GM23338 (cell line): ENCODE measurements around the gene LRTM2. TPM values are rescaled to one million over a fixed set of nuclear protein-coding genes. Genes with fewer than 3 reads are reported as not detected.

Source experiments
- ATAC-seq: fragments of 200-7000 bp; cut with Tn5 transposase; 3 replicates; pipeline ENCODE4 v1.9.1; 2020
- DNase-seq: peaks from one replicate; pipeline ENCODE4 v3.0.0-alpha.2; 2015; ENCODE audit warnings: low spot score
- H2AFZ ChIP-seq: fragments of 200-600 bp; sonication (generic); 2 replicates; pipeline ENCODE4 v1.8.0; 2016; ENCODE audit warnings: antibody characterized with exemption, mild to moderate bottlenecking, moderate library complexity
- H3F3A ChIP-seq: fragments of 200-600 bp; sonication (generic); replicated peaks from 2 replicates; pipeline ENCODE4 v1.8.0; 2017; ENCODE audit warnings: antibody characterized with exemption, mixed run types, low read depth
- H3K27ac ChIP-seq: fragments of 200-600 bp; sonication (generic); 2 replicates; pipeline ENCODE4 v1.6.1; 2016; ENCODE audit warnings: low read depth
- H3K27me3 ChIP-seq: fragments of 200-600 bp; sonication (generic); 2 replicates; pipeline ENCODE4 v1.8.0; 2016; ENCODE audit warnings: mild to moderate bottlenecking, mixed run types, moderate library complexity; ENCODE audit not compliant: insufficient read depth
- H3K36me3 ChIP-seq: fragments of 200-600 bp; sonication (generic); 2 replicates; pipeline ENCODE4 v1.8.0; 2016; ENCODE audit warnings: mild to moderate bottlenecking; ENCODE audit not compliant: insufficient read depth
- H3K4me1 ChIP-seq: fragments of 200-600 bp; sonication (generic); 2 replicates; pipeline ENCODE4 v1.8.0; 2016; ENCODE audit warnings: mild to moderate bottlenecking, moderate library complexity; ENCODE audit not compliant: insufficient read depth
- H3K4me2 ChIP-seq: fragments of 200-600 bp; sonication (generic); 2 replicates; pipeline ENCODE4 v1.7.1; 2017; ENCODE audit warnings: mixed run types
- H3K4me3 ChIP-seq: fragments of 200-600 bp; sonication (generic); 2 replicates; pipeline ENCODE4 v1.6.1; 2016; ENCODE audit warnings: mixed run types
- H3K79me2 ChIP-seq: fragments of 200-600 bp; sonication (generic); replicated peaks from 2 replicates; pipeline ENCODE4 v1.8.0; 2017; ENCODE audit warnings: mild to moderate bottlenecking; ENCODE audit not compliant: insufficient read depth
- H3K9me2 ChIP-seq: fragments of 200-600 bp; sonication (generic); 2 replicates; pipeline ENCODE4 v1.8.0; 2017; ENCODE audit not compliant: insufficient read depth
- H4K20me1 ChIP-seq: fragments of 200-600 bp; sonication (generic); replicated peaks from 2 replicates; pipeline ENCODE4 v1.8.0; 2017; ENCODE audit warnings: mild to moderate bottlenecking; ENCODE audit not compliant: insufficient read depth
- H3K27ac Mint-ChIP-seq: 2 replicates; pipeline ENCODE4 v1.8.0; 2020; ENCODE audit warnings: inconsistent platforms, mild to moderate bottlenecking, moderate library complexity, mixed read lengths
- H3K27me3 Mint-ChIP-seq: 3 replicates; pipeline ENCODE4 v1.8.0; 2022; ENCODE audit warnings: low read depth, mild to moderate bottlenecking, moderate library complexity, mixed read lengths, inconsistent platforms; ENCODE audit not compliant: insufficient read depth, poor library complexity
- H3K36me3 Mint-ChIP-seq: 3 replicates; pipeline ENCODE4 v1.8.0; 2021; ENCODE audit warnings: low read depth, mild to moderate bottlenecking, inconsistent platforms, moderate library complexity, mixed read lengths
- H3K4me1 Mint-ChIP-seq: 3 replicates; pipeline ENCODE4 v1.8.0; 2020; ENCODE audit warnings: mild to moderate bottlenecking, inconsistent platforms, mixed read lengths
- H3K4me3 Mint-ChIP-seq: 3 replicates; pipeline ENCODE4 v1.8.0; 2021; ENCODE audit warnings: moderate library complexity, mild to moderate bottlenecking, inconsistent platforms, mixed read lengths
- H3K9me3 Mint-ChIP-seq: 3 replicates; pipeline ENCODE4 v1.8.0; 2020; ENCODE audit warnings: moderate library complexity, mild to moderate bottlenecking, inconsistent platforms, mixed read lengths
- CREB1 ChIP-seq: fragments of 250-450 bp; sonication (Bioruptor Pico); IDR thresholded peaks from 2 replicates; pipeline ENCODE4 v1.5.0; 2020; ENCODE audit warnings: low read depth, mild to moderate bottlenecking, moderate library complexity
- EZH2 ChIP-seq: fragments of 200-600 bp; sonication (generic); IDR thresholded peaks from one replicate; pipeline ENCODE4 v1.8.0; 2017; ENCODE audit warnings: antibody characterized with exemption, mild to moderate bottlenecking, low read depth; ENCODE audit not compliant: unreplicated experiment
- EZH2phosphoT487 ChIP-seq: fragments of 200-600 bp; sonication (generic); IDR thresholded peaks from one replicate; pipeline ENCODE4 v1.8.1; 2018; ENCODE audit warnings: antibody characterized with exemption; ENCODE audit not compliant: unreplicated experiment
- JUNB ChIP-seq: IDR thresholded peaks from one replicate; pipeline ENCODE4 v1.6.1; 2016; ENCODE audit warnings: antibody characterized with exemption; ENCODE audit not compliant: unreplicated experiment
- NANOG ChIP-seq: IDR thresholded peaks from 2 replicates; pipeline ENCODE4 v1.6.1; 2016; ENCODE audit warnings: antibody characterized with exemption, borderline replicate concordance
- POLR2AphosphoS5 ChIP-seq: IDR thresholded peaks from 2 replicates; pipeline ENCODE4 v1.6.1; 2016; ENCODE audit warnings: antibody characterized with exemption, low read depth
- STAT1 ChIP-seq: IDR thresholded peaks from one replicate; pipeline ENCODE4 v1.6.1; 2016; ENCODE audit warnings: antibody characterized with exemption; ENCODE audit not compliant: unreplicated experiment
- ZNF114 ChIP-seq: fragments of 250-450 bp; sonication (Bioruptor Pico); IDR thresholded peaks from 2 replicates; pipeline ENCODE4 v1.5.0; 2020; ENCODE audit warnings: mild to moderate bottlenecking, moderate library complexity
- ZNF331 ChIP-seq: fragments of 250-450 bp; sonication (Bioruptor Pico); IDR thresholded peaks from 2 replicates; pipeline ENCODE4 v1.5.0; 2020; ENCODE audit warnings: low read depth, mild to moderate bottlenecking, moderate library complexity
- ZNF462 ChIP-seq: fragments of 250-450 bp; sonication (Bioruptor Pico); IDR thresholded peaks from 2 replicates; pipeline ENCODE4 v1.5.0; 2020; ENCODE audit warnings: mild to moderate bottlenecking, moderate library complexity
- polyA plus RNA-seq: library from polyadenylated mRNA; unstranded; fragments of >200 nt; fragmentation: Nextera tagmentation; extraction: Ambion mirVana; gene quantifications from 2 replicates; pipeline ENCODE4 v1.2.1, GENCODE V29; 2016
- total RNA-seq: library from RNA; depleted of rRNA; stranded (reverse); fragments of >200 nt; shearing (Covaris generic); gene quantifications from 2 replicates; pipeline ENCODE4 v1.2.3, GENCODE V29; 2014
- TF ChIP-seq, protein P1 (sequence below), 2 experiments: fragments of 200-600 bp in 1 of 2; sonication (generic) in 1 of 2; conservative IDR thresholded peaks; 2 replicates each; pipeline versions ENCODE4 v1.5.1 to v1.6.1; 2016 to 2017; ENCODE audit warnings: antibody characterized with exemption in 2 of 2, low read depth in 2 of 2, mild to moderate bottlenecking in 2 of 2, moderate library complexity in 1 of 2
- TF ChIP-seq, protein P2 (sequence below): IDR thresholded peaks from 2 replicates; pipeline ENCODE4 v1.6.1; 2016; ENCODE audit warnings: antibody characterized with exemption
- TF ChIP-seq, protein P3 (sequence below): IDR thresholded peaks from one replicate; pipeline ENCODE4 v1.6.1; 2018; ENCODE audit warnings: antibody characterized with exemption; ENCODE audit not compliant: unreplicated experiment

Gene LRTM2
- total and polyA plus RNA-seq, 2 experiments from 2014 or later, result 0.08 TPM; not detected in 1

DNA sequence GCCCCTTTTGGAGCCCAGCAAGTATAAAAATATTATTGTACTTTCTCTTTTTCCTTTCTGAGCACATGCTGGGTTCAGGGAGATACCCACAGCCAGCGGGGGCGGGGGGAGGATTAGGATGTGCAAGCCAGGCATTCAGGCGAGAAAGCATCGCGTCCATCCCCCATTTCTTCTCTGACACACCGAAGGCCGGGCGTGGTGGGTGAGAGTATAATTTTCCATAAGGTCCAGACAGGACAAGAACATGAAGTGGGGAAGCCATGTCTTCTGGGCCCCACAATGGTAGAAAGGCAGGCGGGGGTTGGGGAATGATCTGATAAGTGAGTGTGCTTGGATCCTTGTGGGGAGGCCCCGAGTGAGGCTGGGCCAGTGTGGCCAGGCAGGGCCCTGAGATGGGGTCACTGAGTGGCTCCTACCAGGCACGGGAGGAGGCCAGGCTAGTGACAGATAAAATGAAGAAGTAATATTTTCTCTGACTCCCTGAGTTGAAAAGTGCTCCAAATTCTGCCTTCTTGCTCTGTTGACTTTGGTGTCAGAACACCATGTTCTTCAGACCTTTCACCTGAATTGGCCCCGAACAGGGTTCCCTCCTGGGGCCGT lies 10.7 kb upstream of the LRTM2 start:
- ATAC-seq (no peak), DNase-seq (no peak)
- H3K27me3 Mint-ChIP-seq, result peaks cover 6% of the 10 kb centered on the region
- Histone ChIP-seq H3K9me2 (no peaks in the 10 kb centered on the region), H3K27me3 (no peaks in the 10 kb centered on the region), H3K4me2 (no peak overlapping the region), H3K4me3 (no peak overlapping the region), H2AFZ (no peak overlapping the region), H3K79me2 (no peaks in the 10 kb centered on the region), H3K27ac (no peak overlapping the region), H3K36me3 (no peaks in the 10 kb centered on the region), H3F3A (no peaks in the 10 kb centered on the region), H3K4me1 (no peaks in the 10 kb centered on the region), H4K20me1 (no peaks in the 10 kb centered on the region)
- H3K4me1 Mint-ChIP-seq, result no peaks in the 10 kb centered on the region; the same call in 1 of the 3 replicates
- TF ChIP-seq ZNF114 (CRISPR knock-in tag) (no peak), STAT1 (no peak), ZNF331 (CRISPR knock-in tag) (no peak), EZH2 (no peak), ZNF462 (CRISPR knock-in tag) (no peak), NANOG (no peak), EZH2phosphoT487 (no peak), CREB1 (no peak), JUNB (no peak), POLR2AphosphoS5 (no peak)
- TF ChIP-seq, protein P1, sequence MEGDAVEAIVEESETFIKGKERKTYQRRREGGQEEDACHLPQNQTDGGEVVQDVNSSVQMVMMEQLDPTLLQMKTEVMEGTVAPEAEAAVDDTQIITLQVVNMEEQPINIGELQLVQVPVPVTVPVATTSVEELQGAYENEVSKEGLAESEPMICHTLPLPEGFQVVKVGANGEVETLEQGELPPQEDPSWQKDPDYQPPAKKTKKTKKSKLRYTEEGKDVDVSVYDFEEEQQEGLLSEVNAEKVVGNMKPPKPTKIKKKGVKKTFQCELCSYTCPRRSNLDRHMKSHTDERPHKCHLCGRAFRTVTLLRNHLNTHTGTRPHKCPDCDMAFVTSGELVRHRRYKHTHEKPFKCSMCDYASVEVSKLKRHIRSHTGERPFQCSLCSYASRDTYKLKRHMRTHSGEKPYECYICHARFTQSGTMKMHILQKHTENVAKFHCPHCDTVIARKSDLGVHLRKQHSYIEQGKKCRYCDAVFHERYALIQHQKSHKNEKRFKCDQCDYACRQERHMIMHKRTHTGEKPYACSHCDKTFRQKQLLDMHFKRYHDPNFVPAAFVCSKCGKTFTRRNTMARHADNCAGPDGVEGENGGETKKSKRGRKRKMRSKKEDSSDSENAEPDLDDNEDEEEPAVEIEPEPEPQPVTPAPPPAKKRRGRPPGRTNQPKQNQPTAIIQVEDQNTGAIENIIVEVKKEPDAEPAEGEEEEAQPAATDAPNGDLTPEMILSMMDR (conservative IDR thresholded peaks at IDR 0.05; ENCODE audit: low read depth in 2 of 2), result no peak
- TF ChIP-seq, protein P2, sequence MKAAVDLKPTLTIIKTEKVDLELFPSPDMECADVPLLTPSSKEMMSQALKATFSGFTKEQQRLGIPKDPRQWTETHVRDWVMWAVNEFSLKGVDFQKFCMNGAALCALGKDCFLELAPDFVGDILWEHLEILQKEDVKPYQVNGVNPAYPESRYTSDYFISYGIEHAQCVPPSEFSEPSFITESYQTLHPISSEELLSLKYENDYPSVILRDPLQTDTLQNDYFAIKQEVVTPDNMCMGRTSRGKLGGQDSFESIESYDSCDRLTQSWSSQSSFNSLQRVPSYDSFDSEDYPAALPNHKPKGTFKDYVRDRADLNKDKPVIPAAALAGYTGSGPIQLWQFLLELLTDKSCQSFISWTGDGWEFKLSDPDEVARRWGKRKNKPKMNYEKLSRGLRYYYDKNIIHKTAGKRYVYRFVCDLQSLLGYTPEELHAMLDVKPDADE, result no peak
- TF ChIP-seq, protein P3, sequence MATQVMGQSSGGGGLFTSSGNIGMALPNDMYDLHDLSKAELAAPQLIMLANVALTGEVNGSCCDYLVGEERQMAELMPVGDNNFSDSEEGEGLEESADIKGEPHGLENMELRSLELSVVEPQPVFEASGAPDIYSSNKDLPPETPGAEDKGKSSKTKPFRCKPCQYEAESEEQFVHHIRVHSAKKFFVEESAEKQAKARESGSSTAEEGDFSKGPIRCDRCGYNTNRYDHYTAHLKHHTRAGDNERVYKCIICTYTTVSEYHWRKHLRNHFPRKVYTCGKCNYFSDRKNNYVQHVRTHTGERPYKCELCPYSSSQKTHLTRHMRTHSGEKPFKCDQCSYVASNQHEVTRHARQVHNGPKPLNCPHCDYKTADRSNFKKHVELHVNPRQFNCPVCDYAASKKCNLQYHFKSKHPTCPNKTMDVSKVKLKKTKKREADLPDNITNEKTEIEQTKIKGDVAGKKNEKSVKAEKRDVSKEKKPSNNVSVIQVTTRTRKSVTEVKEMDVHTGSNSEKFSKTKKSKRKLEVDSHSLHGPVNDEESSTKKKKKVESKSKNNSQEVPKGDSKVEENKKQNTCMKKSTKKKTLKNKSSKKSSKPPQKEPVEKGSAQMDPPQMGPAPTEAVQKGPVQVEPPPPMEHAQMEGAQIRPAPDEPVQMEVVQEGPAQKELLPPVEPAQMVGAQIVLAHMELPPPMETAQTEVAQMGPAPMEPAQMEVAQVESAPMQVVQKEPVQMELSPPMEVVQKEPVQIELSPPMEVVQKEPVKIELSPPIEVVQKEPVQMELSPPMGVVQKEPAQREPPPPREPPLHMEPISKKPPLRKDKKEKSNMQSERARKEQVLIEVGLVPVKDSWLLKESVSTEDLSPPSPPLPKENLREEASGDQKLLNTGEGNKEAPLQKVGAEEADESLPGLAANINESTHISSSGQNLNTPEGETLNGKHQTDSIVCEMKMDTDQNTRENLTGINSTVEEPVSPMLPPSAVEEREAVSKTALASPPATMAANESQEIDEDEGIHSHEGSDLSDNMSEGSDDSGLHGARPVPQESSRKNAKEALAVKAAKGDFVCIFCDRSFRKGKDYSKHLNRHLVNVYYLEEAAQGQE, result no peak
- H3K36me3 Mint-ChIP-seq, result no peaks in the 10 kb centered on the region
- H3K4me3 Mint-ChIP-seq, result no peak overlapping the region
- H3K9me3 Mint-ChIP-seq, result no peaks in the 10 kb centered on the region
- no peak overlapping the region for H3K27ac Mint-ChIP-seq
